Stomach (tissue), 4 donors: ENCODE measurements around the gene PSD4.

ENCODE experiments used
- EP300 ChIP-seq: sonication (generic); formaldehyde crosslinking; IDR thresholded peaks from one replicate; pipeline ENCODE4 v1.6.1; 2017; ENCODE audit warnings: antibody characterized with exemption
- POLR2A ChIP-seq, 4 donors: fragments of 450-650 bp; IDR thresholded peaks; one replicate each; pipeline ENCODE4 v1.6.1; 2016; ENCODE audit warnings: antibody characterized with exemption in 4 of 4, control low read depth in 2 of 4, mild to moderate bottlenecking in 1 of 4, moderate library complexity in 1 of 4
- POLR2AphosphoS5 ChIP-seq, 3 donors: sonication (generic); formaldehyde crosslinking; IDR thresholded peaks; one replicate each; pipeline ENCODE4 v1.6.1; 2016; ENCODE audit warnings: antibody characterized with exemption in 3 of 3
- TF ChIP-seq, protein P1 (sequence below), 7 experiments: fragments of 450-650 bp in 4 of 7; fragments of 200-600 bp in 3 of 7; sonication (generic) in 3 of 7; IDR thresholded peaks; one replicate each; pipeline ENCODE4 v1.5.1; 2016 to 2019; ENCODE audit warnings: antibody characterized with exemption in 7 of 7, control low read depth in 2 of 7, mild to moderate bottlenecking in 1 of 7

DNA sequence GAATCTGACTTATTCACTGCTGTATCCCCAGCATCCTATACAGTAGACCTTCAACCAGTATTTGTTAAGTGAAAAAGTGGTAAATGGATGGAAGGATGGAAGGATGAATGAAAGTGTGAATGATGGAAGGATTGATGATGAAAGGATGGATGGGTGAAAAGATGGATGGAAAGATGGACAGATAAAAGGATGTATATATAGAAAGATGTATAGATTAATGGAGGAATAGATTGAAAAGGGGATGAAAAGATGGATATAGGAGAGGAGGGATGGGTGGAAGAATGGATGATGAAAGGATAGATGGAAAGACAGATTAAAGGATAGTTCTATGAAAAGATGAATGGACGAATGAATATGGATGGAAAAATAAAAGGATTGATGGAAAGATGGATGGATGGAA lies 50.0 kb downstream of the PSD4 start:
- TF ChIP-seq POLR2A (IDR thresholded peaks at IDR 0.05) = no peak
- TF ChIP-seq, protein P1, sequence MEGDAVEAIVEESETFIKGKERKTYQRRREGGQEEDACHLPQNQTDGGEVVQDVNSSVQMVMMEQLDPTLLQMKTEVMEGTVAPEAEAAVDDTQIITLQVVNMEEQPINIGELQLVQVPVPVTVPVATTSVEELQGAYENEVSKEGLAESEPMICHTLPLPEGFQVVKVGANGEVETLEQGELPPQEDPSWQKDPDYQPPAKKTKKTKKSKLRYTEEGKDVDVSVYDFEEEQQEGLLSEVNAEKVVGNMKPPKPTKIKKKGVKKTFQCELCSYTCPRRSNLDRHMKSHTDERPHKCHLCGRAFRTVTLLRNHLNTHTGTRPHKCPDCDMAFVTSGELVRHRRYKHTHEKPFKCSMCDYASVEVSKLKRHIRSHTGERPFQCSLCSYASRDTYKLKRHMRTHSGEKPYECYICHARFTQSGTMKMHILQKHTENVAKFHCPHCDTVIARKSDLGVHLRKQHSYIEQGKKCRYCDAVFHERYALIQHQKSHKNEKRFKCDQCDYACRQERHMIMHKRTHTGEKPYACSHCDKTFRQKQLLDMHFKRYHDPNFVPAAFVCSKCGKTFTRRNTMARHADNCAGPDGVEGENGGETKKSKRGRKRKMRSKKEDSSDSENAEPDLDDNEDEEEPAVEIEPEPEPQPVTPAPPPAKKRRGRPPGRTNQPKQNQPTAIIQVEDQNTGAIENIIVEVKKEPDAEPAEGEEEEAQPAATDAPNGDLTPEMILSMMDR (IDR thresholded peaks at IDR 0.05) = no peak
- no peak for TF ChIP-seq EP300
- TF ChIP-seq POLR2AphosphoS5 (IDR thresholded peaks at IDR 0.05) = no peak
